Mucosa of descending colon (tissue), 3 donors: ENCODE data around the gene MOB3B. TPM values are rescaled to one million over a fixed set of nuclear protein-coding genes. Genes with fewer than 3 reads are reported as not detected.

Experiments
- ATAC-seq: fragments of 200-7000 bp; cut with Tn5 transposase; one replicate; pipeline ENCODE4 v1.9.1; 2020; ENCODE audit warnings: mild to moderate bottlenecking, moderate library complexity
- DNase-seq, 3 donors: peaks; one replicate each; pipeline ENCODE4 v3.0.0-alpha.2; 2020
- H3K36me3 ChIP-seq: fragments of 200-600 bp; one replicate; pipeline ENCODE4 v1.8.0; 2021; ENCODE audit warnings: low read depth, mild to moderate bottlenecking
- H3K4me1 ChIP-seq: fragments of 200-600 bp; one replicate; pipeline ENCODE4 v1.8.0; 2021; ENCODE audit warnings: low read depth, mild to moderate bottlenecking
- H3K4me3 ChIP-seq: fragments of 200-600 bp; one replicate; pipeline ENCODE4 v1.8.0; 2021; ENCODE audit warnings: mild to moderate bottlenecking
- H3K9me3 ChIP-seq: fragments of 200-600 bp; one replicate; pipeline ENCODE4 v1.8.0; 2021; ENCODE audit warnings: mild to moderate bottlenecking
- CTCF ChIP-seq: fragments of 200-600 bp; IDR thresholded peaks from one replicate; pipeline ENCODE4 v1.8.0; 2022; ENCODE audit warnings: antibody characterized with exemption, mild to moderate bottlenecking
- intact Hi-C, 2 donors: fragments of 100-400 bp; cut with DNase I in 1 of 2; cut with micrococcal nuclease in 1 of 2; formaldehyde crosslinking; loops; one replicate each; pipeline versions ENCODE4 v1.11.0 to v1.11.1; 2022; cut with DNase I, micrococcal nuclease
- total RNA-seq, 3 donors: library from RNA; stranded (reverse); fragmentation: NEBNext Ultra II Directional in 2 of 3; extraction: Animal tissue kit (Norgen Biotek cat#: 25700) in 2 of 3; gene quantifications; one replicate each; pipeline versions ENCODE4 v1.2.1 to v1.2.4, GENCODE V29; 2021 to 2023
- donor health status: DM: no; HTN: no; CAD: no; lungs with moderate emphysema.
- donor health status: DM: no; HTN: no; CAD: no.
- donor health status: DM: no; HTN: yes; CAD: no.

The MOB3B gene
- total RNA-seq, 3 donors from 2014 or later: 34.6 to 57.5 (median 41.7) TPM

GRCh38 chr9:27495480-27496134 is 34.0 kb downstream of the MOB3B start:
- Histone ChIP-seq H3K4me3 (no peak overlapping the region), H3K36me3 (no peaks in the 10 kb centered on the region), H3K4me1 (peaks cover 3% of the 10 kb centered on the region), H3K9me3 (no peaks in the 10 kb centered on the region)
- intact Hi-C loops: no loop called here
- no peak for TF ChIP-seq CTCF
- DNase-seq: no peak
- no peak for ATAC-seq

GRCh38 chr9:27491154-27491553 is 38.5 kb downstream of the MOB3B start:
- H3K36me3 ChIP-seq: no peaks in the 10 kb centered on the region
- intact Hi-C loops: no loop called here
- ATAC-seq: no peak
- peaks cover 10% of the 10 kb centered on the region for H3K4me1 ChIP-seq
- DNase-seq: no peak
- H3K9me3 ChIP-seq: no peaks in the 10 kb centered on the region
- no peak for TF ChIP-seq CTCF
- H3K4me3 ChIP-seq: no peak overlapping the region

- DNase-seq: no peak
- TF ChIP-seq CTCF: no peak
- H3K4me1 ChIP-seq: peaks cover 10% of the 10 kb centered on the region
- H3K36me3 ChIP-seq: no peaks in the 10 kb centered on the region
- ATAC-seq: peak; percentile 40
- intact Hi-C loops: no loop called here
- no peak overlapping the region for H3K4me3 ChIP-seq
- H3K9me3 ChIP-seq: no peaks in the 10 kb centered on the region
Measured at GRCh38 chr9:27489087-27489876, 40.3 kb downstream of the MOB3B start.

- Histone ChIP-seq H3K9me3 (no peaks in the 10 kb centered on the region), H3K4me1 (peaks cover 10% of the 10 kb centered on the region), H3K4me3 (no peak overlapping the region), H3K36me3 (no peaks in the 10 kb centered on the region)
- DNase-seq (no peak), ATAC-seq (peak; percentile 32)
- intact Hi-C loops: no loop called here
- TF ChIP-seq CTCF: no peak
Measured at GRCh38 chr9:27487927-27488326, 41.7 kb downstream of the MOB3B start.

GRCh38 chr9:27487128-27487640 is 42.4 kb downstream of the MOB3B start:
- no peak for DNase-seq
- Histone ChIP-seq H3K4me1 (peaks cover 10% of the 10 kb centered on the region), H3K4me3 (no peak overlapping the region), H3K36me3 (no peaks in the 10 kb centered on the region), H3K9me3 (no peaks in the 10 kb centered on the region)
- no peak for TF ChIP-seq CTCF
- intact Hi-C loops: no loop called here
- ATAC-seq: peak; percentile 75
